ENCODE results near the gene CCN2.
A peak's percentile ranks its signal among the peaks of the same experiment; 100 is the strongest.

Gene CCN2

GRCh38 chr6:131950767-131951575 is at the start of gene CCN2:
TSS of gene CCN2 (minus strand) at chr6:131951372. CDS start at chr6:131951172, 200 bp downstream.
- peak; percentile 82 for DNase-seq (ENCODE audit: low spot score)

- no peak for DNase-seq (ENCODE audit: low spot score)
Observed at GRCh38 chr6:132000296-132000695, 49.1 kb upstream of the CCN2 start.

GRCh38 chr6:131999545-132000146 is 48.5 kb upstream of the CCN2 start:
- DNase-seq (ENCODE audit: low spot score), result no peak

GRCh38 chr6:131998255-131998982 is 47.2 kb upstream of the CCN2 start:
- no peak for DNase-seq (ENCODE audit: low spot score)

GRCh38 chr6:131997429-131998153 is 46.4 kb upstream of the CCN2 start:
- no peak for DNase-seq (ENCODE audit: low spot score)

- peak; percentile 2 for DNase-seq (ENCODE audit: low spot score)
Observed at GRCh38 chr6:131995917-131996316, 44.7 kb upstream of the CCN2 start.

GRCh38 chr6:131992557-131992956 is 41.4 kb upstream of the CCN2 start:
- no peak for DNase-seq (ENCODE audit: low spot score)

- DNase-seq (ENCODE audit: low spot score), result no peak
Observed at GRCh38 chr6:131989036-131989435, 37.9 kb upstream of the CCN2 start.

- no peak for DNase-seq (ENCODE audit: low spot score)
Observed at GRCh38 chr6:131982740-131983259, 31.6 kb upstream of the CCN2 start.

GRCh38 chr6:131981624-131981978 is 30.4 kb upstream of the CCN2 start:
- no peak for DNase-seq (ENCODE audit: low spot score)

- DNase-seq (ENCODE audit: low spot score), result no peak
Observed at GRCh38 chr6:131980791-131981623, 29.8 kb upstream of the CCN2 start.

- no peak for DNase-seq (ENCODE audit: low spot score)
Observed at GRCh38 chr6:131980338-131980790, 29.2 kb upstream of the CCN2 start.

GRCh38 chr6:131979515-131980337 is 28.6 kb upstream of the CCN2 start:
- DNase-seq (ENCODE audit: low spot score), result no peak

- DNase-seq (ENCODE audit: low spot score), result no peak
Observed at GRCh38 chr6:131978522-131978921, 27.4 kb upstream of the CCN2 start.

GRCh38 chr6:131976545-131977061 is 25.4 kb upstream of the CCN2 start:
- DNase-seq (ENCODE audit: low spot score), result no peak

GRCh38 chr6:131972741-131973140 is 21.6 kb upstream of the CCN2 start:
- no peak for DNase-seq (ENCODE audit: low spot score)

GRCh38 chr6:131970076-131970859 is 19.1 kb upstream of the CCN2 start:
- no peak for DNase-seq (ENCODE audit: low spot score)

GRCh38 chr6:131968656-131969055 is 17.5 kb upstream of the CCN2 start:
- no peak for DNase-seq (ENCODE audit: low spot score)

- no peak for DNase-seq (ENCODE audit: low spot score)
Observed at GRCh38 chr6:131967948-131968347, 16.8 kb upstream of the CCN2 start.

Data from SW480 (cell line).